CD4-positive, alpha-beta T cell treated with Interleukin-21 for 1 hour (primary cell): ENCODE data around the gene COL9A3.
"Not testable (repeated sequence)": the region's sequence is repeated elsewhere in the genome, so short reads cannot be mapped to it uniquely, and the experiment has no call there.

Experiments used
- DNase-seq: peaks from one replicate; pipeline ENCODE4 v3.0.0-alpha.2; 2020

COL9A3 gene

DNA sequence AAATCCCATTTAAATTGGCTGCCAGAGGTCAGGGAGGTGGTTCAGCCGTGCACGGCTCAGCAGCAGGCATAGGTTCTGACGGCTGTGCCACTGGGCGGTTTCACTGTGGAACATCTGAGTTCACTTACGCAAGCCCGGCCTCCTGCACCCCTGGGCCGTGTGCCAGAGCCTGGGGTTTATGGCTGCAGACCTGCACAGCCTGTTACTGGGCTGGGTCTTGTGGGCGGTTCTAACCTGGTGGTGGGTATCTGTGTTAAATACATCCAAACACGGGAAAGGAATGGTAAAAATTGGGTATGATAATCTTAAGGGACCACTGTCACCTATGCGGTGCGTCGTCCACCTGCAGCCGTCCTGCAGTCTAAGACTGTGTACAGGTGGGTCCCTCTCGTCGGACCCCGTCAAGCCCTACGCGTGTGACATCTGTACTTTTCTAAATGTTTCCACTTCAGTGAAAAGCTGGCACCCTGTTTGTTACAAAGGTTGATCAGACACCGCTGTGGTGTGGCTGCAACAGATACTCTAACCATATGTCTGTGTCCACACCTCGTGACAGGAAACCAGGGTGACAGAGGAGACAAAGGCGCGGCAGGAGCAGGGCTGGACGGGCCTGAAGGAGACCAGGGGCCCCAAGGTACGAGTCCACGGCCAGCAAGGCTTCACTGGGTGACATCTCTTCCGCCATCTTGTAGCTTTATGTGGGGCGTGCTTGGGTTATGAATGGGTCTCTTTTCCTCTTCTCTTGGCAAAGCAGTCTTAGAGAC lies 21.5 kb downstream of the COL9A3 start:
- no peak for DNase-seq

GRCh38 chr20:62839261-62839660 lies 22.4 kb downstream of the COL9A3 start:
- no peak for DNase-seq

GRCh38 chr20:62839816-62840215 lies 23.0 kb downstream of the COL9A3 start:
- no peak for DNase-seq

DNA sequence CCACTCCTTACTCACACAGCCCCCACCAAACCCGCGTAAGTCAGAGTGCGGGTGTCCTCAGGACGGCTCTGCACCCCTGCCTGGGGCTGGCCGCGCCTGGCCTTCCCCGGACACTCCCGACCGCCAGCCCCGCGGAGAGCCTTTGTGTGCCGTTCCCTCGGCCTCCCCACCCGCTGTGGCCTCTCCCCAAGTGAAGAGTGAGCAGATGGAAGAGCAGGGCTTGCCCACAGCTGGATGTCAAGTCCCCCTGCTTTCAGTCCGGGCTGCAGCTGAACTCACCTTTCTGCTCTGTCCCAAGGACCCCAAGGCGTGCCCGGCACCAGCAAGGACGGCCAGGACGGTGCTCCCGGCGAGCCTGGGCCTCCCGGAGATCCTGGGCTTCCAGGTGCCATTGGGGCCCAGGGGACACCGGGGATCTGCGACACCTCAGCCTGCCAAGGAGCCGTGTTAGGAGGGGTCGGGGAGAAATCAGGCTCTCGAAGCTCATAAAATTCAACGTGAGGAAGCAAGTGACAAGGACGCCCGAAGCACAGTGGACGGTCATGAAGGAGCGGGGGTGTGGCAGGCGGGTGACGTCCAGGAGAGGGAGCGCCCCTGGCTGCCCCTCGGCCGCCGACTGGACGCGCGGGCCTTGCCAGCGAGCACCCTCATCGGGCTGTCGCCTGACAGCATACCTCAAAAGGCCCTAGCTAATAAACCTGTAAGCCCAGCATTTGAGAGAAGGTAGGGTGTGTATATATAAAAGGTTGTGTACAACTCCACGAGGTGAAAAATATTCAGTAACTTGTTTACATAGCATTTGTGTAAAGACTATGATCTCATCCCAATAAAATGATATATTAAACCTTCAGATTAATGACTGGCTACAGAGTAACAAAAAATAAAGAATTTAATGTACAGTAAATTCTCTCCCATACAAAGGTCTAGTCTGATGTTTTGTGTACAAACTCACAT lies 23.7 kb downstream of the COL9A3 start:
- no peak for DNase-seq

DNA sequence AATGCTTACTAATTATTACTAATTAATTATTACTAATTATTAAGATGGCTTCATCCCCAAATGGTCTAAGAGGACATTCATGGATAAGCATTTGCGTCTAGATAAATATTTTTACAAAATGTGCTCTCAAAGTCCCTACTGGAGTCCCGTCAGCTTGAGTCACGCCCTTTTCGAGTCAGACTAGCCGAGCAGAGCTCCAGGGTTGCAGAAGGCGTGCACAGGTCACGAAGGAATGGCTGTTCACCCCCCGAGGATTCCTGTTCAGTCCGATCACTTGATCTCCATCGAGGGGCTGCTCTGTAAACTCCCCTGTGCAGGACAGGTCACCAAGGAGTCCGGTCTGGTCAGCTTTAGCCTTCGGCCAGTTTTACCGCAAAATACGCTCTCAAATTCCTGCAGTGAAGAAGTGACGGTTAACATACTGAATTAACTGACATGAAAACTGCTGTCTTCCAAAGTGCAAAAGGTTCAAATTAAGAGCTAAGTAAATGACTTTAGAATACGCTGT lies 24.9 kb downstream of the COL9A3 start:
- DNase-seq: no peak

DNA sequence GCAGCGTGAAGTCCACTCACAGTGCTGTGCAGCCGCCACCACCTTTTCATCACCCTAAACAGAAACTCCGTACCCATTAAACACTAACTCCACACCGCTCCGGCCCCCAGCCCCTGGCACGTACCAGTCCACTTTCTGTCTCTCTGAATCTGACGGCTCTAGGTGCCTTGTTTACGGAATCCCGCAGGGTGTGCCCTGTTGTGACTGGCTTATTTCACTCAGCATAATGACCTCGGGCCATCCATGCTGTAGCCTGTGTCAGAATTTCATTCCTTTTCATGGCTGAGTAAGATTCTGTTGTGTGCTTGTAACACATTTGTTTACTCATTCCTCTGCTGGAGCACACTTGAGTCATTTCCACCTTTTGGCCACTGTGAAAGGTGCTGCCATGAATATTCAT lies 26.8 kb downstream of the COL9A3 start:
- DNase-seq: no peak

DNA sequence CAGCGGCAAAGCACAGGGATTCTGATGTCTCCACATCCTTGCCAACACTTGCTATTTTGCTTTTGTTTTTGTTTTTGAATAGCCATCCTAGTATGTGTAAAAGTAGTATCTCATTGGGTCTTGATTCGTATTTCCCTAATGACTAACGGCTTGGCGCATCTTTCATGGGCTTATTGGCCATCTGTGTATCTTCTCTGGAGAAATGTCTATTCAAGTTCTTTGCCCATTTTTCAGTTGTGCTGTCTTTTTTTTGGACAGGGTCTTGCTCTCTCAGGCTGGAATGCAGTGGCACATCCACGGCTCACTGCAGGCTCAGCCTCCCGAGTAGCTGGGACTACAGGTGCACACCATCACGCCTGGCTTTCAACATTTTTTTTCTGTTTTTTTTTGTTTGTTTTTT lies 27.3 kb downstream of the COL9A3 start:
- no peak for DNase-seq

DNA sequence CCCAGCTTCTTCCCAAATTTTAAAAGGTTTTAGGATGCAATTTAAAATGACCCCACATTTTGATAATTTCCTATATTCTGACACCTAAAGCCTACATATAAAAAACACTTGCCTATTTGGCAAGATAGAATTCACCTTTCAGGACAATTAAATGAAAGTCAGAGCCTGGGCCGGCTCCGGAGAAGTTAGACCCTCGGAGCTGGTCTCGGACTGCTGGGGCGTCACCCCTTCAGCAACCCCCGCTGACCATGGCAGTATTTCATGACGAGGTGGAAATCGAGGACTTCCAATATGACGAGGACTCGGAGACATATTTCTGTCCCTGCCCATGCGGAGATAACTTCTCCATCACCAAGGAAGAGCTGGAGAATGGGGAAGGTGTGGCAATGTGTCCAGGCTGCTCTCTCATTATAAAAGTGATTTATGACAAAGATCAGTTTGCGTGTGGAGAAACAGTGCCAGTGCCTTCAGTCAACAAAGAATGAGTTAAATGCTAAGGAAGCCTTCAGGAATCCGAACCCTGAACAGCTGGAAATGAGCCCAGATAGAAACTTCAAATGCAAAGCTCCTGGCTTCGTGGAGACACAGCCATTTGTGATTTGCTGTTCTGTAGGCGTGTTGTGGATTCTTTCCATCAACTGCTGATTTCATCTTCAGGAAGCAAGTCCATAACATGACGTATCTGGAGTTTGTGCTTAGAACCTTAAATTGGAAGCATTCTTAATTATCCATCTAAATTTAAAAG lies 28.7 kb downstream of the COL9A3 start:
- DNase-seq: no peak

GRCh38 chr20:62846166-62846890 lies 29.5 kb downstream of the COL9A3 start:
- DNase-seq: no peak

DNA sequence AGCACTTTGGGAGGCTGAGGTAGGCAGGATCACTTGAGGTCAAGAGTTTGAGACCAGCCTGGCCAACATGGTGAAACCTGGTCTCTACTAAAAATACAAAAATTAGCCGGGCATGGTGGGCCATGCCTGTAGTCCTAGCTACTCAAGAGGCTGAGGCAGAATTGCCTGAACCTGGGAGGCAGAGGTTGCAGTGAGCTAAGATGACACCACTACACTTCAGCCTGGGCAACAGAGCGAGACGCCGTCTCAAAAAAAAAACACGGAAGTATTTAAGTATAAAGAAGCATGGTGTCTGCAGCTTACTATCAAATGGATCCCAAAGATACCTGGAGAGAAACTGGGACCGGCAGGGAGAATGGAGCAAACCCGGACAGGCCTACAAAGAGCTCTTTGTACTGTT lies 32.1 kb downstream of the COL9A3 start:
- DNase-seq: not testable (repeated sequence)

DNA sequence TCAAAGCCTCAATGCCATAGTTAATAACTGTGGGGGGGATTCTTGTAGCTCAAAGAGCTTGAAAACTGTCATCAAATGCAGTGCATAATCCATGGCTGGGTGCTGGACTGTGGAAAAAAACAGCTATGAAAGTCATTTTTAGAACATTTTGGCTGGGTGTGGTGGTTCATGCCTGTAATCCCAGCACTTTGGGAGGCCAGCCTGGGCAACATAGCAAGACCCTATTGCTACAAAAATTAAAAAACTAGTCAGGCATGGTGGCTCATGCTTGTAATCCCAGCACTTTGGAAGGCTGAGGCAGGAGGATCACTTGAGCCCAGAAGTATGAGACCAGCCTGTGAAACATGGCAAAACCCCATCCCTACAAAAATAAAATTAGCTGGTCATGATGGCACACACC lies 32.6 kb downstream of the COL9A3 start:
- DNase-seq: no peak

DNA sequence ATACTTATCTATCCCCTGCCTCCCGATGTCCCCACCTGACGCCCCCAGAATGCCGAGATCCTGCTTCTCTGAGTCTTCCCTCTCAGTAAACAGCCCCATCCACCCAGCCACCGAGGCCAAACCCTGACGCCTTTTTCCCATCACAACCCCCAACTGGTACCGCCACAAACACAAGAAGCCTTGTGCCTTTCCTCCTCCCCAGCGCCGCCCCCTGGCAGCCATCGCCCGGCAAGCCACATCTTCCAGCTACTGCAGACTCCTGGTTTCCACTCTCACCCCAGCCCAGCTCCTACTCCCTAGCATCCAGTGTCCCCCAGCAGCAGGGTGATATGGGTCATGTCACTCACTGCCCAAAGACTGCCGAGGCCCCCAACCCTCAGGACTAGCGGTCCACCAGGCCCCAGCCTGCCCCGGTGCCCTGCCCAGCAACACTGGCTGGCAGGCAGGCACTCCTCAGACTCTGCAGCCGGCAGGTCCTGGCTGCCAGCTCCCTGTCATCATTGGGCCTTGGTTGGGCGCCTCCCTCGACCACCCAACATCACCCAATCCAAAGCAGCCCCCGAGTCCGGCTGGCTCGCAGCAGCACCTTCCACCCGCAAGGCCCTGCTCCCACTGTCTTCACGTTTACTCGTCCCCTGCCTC lies 33.6 kb downstream of the COL9A3 start:
- DNase-seq: no peak

- no peak for DNase-seq
These were observed 35.3 kb downstream of the COL9A3 start for GRCh38 chr20:62852196-62852595.

- DNase-seq: no peak
These were observed 36.0 kb downstream of the COL9A3 start for GRCh38 chr20:62852841-62853240.

GRCh38 chr20:62853304-62853703 lies 36.5 kb downstream of the COL9A3 start:
- not testable (repeated sequence) for DNase-seq

DNA sequence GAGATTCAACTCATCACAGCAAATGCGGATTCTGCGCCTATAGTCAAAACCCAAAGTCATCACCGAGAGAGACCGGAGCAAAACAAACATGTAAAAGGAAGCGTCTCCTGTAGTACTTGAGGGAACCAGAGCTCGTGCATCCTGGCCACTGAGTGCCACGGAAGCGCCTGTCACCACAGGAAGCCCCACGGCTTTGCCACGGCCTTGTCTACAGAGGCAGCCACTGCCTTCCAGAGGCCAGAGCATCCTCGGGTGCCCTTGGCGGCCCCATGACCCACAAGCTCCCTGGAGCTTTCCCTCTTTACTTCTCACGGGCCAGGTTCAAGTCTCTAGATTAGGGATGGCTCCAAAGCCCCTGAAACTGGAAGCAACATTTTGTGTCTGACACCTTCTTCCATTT lies 37.3 kb downstream of the COL9A3 start:
- DNase-seq: no peak

GRCh38 chr20:62855120-62855519 lies 38.3 kb downstream of the COL9A3 start:
- no peak for DNase-seq

DNA sequence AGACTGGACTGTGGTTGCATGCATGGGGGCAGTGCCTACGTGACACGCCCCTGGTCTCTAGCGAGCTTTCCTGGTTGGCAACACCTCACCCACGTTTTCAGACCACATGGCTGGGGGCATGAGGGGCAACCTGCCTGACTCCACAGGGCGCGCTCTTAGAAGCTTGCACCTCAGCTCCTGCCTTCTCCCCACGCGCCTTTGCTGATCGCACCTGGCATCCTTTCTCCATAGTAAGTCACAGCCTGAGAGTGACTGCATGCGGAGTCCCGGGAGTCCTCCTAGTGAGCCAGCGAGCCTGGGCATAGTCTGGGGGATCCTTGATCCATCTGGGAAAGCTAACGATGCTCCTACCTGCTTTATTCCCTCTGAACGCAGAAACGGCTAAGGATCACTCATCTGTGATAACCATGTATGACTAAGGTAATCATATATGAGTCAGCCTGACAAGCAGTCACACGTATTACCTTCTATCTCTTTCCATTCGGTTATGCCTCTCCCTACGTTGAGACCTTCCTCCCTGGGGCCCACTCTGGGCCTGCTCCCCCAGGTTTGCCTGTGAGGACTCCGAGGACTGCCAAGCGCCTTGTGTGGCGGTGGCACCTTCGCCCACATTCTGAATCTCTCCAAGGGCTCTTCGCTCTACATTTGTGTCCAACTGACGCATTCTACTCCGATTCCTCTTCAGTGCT lies 40.2 kb downstream of the COL9A3 start:
- DNase-seq: no peak

- DNase-seq: no peak
These were observed 41.4 kb downstream of the COL9A3 start for GRCh38 chr20:62858058-62858830.

DNA sequence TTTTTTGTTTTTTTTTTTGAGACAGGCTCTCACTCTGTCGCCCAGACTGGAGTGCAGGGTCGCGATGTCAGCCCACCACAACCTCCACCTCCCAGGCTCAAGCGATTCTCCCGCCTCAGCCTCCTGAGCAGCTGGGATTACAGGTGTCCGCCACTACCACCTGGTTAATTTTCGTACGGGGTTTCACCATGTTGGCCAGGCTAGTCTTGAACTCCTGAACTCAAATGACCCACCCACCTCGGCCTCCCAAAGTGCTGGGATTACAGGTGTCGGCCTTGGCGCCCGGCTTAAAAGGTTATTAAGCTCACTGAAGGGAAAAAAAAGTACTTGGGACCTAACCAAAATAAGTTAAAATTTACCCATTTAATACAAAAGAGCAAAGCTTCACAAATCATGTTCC lies 42.9 kb downstream of the COL9A3 start:
- DNase-seq: no peak
